IPS DF 19.7 (cell line): Measurements from ENCODE around the gene IP6K2.

Source experiments
- DNase-seq: peaks from one replicate; pipeline ENCODE4 v3.0.0-alpha.2; 2013; ENCODE audit warnings: low read depth, low spot score

The IP6K2 gene

GRCh38 chr3:48664929-48665328 is 52.1 kb downstream of the IP6K2 start:
- no peak for DNase-seq

GRCh38 chr3:48664313-48664644 is 52.7 kb downstream of the IP6K2 start:
- no peak for DNase-seq

GRCh38 chr3:48663489-48664312 is 53.3 kb downstream of the IP6K2 start:
- DNase-seq = peak; percentile 98

DNA sequence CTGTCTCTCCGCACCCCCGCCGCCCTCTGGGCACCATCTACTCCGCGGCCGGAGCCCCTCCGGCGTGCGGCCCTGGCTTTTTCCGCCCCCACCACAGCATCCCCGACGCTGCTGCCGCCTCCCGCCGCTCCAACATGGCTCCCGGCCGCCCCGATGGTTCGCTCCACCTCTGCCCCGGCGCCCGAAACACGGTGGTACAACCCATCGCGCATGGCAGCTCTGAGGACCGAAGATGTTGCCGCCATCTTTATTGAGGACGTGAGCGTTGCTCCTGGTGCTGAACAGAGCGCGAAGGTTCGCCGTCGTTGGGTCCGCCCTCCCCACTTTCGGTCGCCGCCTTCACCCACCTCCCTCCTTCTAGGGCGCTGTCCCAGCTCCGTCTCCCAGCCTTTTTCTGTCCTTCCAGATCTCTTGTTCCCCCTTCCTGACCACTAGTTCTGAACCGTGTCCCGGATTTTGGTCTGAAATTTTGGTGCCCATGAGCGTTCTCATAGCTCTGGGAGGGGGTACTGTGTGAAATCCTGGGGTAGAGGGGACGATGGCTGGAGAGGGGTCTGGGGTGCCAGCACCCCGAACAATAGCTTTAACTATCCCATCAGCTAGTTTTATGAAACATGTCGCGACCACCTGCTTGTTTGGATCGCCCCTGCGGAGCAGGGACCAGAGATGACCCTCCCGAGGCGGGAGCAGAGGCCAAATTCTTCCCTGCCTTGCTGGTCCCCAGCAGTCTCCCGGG is 54.1 kb downstream of the IP6K2 start, which contains the start of gene CELSR3:
Gene CELSR3 (minus strand): TSS at position 134 of the 736 bp plus-strand sequence. CDS start 252 bp downstream, outside the sequence.
- DNase-seq = peak; percentile 78

GRCh38 chr3:48662145-48662752 is 54.8 kb downstream of the IP6K2 start:
- no peak for DNase-seq

DNA sequence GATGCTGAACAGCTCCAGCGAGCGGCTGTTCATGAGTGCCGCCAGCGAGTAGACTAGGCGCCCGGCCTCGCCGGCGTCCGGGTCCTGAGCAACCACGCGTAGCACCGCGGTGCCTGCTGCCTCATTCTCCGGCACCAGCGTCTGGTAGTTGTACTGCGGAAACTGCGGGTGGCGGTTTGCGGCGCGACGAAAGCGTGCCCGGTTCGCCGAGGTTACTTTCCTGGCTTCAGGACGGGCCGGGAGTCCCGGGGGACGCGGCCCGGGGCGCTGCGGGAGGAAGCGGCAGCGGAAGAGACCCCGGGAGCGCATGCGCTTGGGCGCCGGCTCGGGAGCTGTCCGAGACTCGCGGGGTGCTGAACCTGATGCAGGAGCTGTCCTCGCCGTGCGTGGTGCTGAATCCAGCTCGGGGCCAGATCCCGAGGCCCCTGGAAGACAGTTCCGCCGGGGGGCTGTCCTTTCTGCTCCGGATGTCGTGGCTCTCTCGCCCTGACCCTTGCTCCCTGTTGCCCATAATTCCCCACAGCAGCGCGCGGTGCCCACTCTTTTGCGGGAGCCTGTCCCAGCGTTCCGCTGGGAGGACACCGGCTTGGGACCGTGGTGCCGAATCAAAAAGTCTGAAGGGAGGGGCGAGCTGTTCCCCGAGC is 55.4 kb downstream of the IP6K2 start:
- DNase-seq = no peak

DNA sequence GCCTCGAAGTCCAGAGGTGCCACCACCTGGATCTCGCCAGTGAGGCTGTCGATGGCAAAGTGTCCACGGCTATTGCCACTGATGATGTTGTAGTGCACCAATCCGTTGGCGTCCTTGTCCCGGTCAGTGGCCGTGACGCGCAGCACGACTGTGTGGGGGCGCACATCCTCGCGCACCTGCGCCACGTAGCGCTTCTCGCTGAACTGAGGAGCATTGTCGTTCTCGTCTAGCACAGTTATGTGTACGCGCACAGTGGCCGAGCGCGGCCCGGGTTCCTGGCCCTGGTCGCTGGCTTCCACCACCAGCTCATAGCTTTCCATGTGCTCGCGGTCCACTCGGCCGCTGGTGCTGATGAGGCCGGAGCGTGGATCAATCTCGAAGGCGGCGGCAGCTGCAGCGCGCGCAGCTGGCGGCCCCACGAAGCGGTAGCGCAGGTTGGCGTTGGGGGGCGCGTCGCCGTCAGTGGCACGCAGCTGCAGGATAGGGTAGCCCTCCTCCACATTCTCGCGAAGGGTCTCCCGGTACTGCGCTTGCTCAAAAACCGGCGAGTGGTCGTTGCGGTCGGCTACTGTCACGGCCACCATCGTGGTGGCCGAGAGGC is 56.1 kb downstream of the IP6K2 start:
- no peak for DNase-seq

DNA sequence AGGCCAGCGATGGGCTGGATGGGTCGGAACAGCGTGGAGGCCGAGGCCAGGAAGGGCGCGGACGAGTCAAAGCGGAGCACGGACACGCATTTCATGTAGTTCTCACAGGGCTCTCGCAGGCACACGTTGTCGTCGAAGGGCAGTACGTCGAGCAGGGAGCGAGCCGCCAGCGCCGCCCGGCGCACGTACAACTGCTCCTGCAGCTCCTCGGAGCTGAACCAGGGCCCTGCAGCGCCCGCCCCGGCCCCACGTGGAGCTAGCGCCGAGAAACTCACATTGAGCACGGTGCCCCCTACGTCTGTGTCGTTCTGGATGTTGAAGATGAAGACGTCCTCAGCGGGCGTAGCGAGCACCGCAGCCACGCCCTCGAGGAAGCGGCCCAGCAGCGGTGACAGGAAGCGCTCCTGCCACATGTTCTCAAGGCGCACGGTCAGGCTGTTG is 60.2 kb downstream of the IP6K2 start:
- no peak for DNase-seq

- no peak for DNase-seq
Measured at GRCh38 chr3:48656061-48656840, 60.8 kb downstream of the IP6K2 start.

- no peak for DNase-seq
Measured at GRCh38 chr3:48655606-48656005, 61.4 kb downstream of the IP6K2 start.

DNA sequence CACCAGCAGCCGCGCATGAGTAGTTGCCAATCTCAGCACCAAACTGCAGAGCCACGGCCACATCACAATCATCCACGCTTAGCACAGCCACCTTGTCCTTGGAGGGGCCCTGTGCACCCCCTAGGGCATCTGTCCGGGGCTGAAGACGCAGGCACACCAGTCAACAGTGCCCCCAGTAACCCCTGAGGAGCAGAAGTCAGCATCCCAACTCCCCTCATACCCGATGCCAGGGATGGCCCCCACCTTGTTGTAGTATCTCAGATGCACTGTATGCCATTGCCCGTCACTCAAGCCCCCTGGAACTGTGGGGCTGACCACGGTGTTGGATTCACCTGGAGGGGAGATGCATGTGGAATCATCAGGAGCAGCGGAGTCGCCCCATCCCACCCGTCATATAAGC is 62.0 kb downstream of the IP6K2 start:
- DNase-seq = no peak

DNA sequence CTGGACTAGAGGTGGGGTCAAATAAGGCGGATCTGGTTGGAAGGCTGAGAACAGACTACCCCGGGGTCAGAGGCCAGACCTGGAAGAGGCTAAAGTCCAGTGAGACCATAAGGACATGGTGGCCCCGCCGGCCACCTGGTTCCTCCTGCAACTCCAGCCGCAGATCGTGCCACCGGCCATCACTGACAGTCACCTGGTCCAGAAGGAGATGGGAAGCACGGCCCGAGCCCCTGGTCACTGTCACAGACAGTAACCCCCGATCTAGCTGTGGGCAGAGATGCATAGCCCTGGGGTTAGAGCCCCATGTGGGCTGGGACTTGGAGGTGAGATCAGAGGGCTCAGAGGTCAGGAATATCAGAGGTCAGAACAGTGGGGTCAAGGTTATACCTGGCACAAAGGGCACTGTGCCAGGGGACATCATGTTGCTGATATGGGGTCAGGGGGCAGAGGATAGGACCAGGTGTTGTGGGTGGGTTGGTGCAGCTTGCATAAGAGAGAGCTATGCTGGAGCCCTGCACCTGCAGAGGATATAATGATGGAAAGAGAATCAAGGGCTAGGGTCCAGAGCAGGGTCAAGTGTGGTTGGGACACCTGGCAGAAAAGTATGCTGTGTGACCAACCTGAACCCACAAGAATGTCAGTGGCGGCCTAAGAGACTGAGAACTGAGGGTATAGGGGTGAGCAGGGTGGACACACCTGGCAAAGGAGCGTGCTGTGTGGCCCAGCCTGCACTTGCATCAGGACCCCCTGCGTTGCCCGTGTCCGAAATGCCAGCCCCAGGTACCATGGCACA is 63.9 kb downstream of the IP6K2 start:
- DNase-seq = no peak

DNA sequence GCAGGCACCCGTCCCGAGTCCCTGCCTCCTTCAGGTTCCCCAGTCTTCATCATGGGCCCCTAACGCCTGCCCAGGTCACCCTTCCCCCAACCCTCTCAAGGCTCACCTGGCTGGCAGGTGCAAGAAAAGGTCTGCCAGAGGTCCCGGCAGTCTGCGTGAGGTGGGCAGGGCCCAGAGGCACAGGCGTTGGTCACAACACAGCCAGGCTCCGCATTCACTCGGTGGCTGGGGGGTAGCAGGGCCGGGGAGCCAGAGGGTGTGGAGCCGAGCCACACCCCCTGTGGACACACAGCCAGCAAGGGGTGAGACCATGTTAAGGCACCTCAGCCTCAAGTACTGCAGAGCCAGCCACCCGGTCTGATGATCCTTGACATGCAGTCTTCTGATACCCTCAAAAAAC is 65.2 kb downstream of the IP6K2 start:
- no peak for DNase-seq

DNA sequence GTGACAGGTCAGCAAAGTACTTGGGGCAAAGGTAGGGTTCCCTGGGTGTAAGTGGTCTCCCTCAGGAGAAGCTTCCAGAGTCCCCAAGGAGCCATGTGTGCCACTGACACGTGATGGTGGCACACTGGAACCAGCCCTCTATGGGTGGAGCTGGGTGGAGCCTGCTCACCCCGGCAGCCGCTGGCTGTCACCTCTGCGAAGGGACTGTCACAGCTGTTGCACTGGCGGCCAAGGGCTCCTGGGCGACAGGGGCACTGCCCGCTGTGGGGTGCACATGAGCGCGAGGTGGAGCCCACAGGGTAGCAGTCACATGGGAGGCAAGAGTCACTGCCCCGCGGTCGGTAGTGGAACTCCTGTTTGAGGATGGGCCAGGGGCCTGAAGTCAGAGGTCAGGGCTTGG is 66.3 kb downstream of the IP6K2 start:
- DNase-seq = no peak

DNA sequence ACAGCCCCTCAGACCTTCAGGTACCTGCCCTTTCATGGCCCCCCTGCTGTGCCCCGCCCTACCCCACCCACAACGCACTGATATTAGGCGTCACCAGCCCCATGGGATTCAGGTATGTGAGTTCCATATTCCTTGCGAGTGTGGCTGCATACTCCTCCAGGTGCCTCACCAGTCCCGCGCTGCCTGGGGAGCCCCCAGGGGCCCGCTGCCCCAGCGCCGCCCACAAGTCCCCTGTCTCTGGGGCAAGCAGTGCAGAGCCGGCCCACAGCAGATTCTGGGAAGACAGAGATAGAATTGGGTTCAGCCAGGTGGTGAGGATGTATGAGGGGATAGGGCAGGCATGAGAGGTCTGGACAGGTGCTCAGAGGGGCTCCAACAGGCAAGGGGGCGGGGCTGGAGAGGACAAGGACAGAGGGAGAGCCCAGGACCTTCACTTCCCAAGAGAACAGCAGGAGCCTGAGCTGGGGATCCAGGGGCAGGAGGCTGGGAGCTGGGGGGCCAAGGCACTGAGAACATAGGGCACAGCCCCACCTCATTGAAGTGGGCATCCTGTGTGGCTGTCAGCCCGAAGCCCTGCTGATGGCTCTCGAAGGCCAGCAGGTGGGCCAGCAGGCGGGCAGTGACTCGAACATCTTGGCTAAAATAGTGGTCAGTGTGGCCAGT is 68.7 kb downstream of the IP6K2 start:
- DNase-seq = no peak

- DNase-seq = no peak
Measured at GRCh38 chr3:48647714-48648113, 69.3 kb downstream of the IP6K2 start.

GRCh38 chr3:48644898-48645760 is 71.9 kb downstream of the IP6K2 start:
- DNase-seq = no peak

DNA sequence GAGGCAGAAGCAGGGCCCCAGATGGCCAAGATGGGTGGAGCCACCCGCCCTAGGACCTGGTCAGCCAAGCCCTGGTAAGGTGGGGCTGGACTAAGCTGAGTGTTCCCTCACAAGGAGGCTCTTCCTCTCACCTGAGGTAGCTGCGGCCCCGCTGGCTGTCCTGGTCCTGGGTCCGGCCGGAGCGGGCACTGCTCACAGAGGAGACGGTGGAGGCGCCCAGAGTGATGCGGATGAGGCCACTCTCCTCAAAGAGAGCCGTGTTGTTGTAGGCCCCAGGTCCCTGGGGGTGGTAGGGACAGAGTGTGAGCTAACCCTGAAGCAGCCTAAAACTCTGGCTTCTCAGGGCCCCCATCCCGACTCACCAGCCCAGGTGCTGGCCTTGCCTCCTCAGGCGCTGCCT is 74.4 kb downstream of the IP6K2 start:
- DNase-seq = no peak

DNA sequence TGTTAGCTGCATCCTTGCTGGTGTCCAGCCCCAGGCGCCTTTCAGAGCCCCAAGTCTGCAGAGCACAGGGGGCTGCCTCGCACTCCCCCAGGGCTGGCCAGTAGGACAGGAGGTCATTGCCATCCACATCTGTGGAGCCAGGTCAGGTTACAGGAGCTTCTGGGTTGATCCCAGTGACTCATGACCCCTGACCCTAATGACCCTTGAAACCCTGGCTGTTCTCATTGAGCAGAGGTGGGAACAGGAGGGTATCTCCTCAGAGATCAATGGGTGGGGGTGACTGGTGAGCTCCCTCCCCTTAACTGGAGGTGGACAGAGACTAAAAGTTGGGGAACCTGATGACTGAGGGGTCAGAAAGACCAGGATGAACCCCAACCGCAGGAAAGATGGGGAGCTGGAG is 75.6 kb downstream of the IP6K2 start:
- DNase-seq = no peak
